Embryonic facial prominence (tissue), 1 donor: ENCODE measurements around the gene MRPS6.

Experiments
- DNase-seq: peaks from one replicate; pipeline ENCODE4 v3.0.0-alpha.2; 2016; ENCODE audit errors: extremely low spot score

MRPS6 gene

GRCh38 chr21:34132926-34133325 is 59.5 kb downstream of the MRPS6 start:
- DNase-seq, result no peak

- no peak for DNase-seq
Measured at GRCh38 chr21:34133392-34133791, 60.0 kb downstream of the MRPS6 start.

- DNase-seq, result no peak
Measured at GRCh38 chr21:34133802-34134201, 60.4 kb downstream of the MRPS6 start.

GRCh38 chr21:34135330-34135729 is 62.0 kb downstream of the MRPS6 start:
- no peak for DNase-seq

- no peak for DNase-seq
Measured at GRCh38 chr21:34141373-34141772, 68.0 kb downstream of the MRPS6 start.

- DNase-seq, result no peak
Measured at GRCh38 chr21:34143685-34144182, 70.4 kb downstream of the MRPS6 start.

GRCh38 chr21:34144224-34144623 is 70.8 kb downstream of the MRPS6 start:
- DNase-seq, result no peak

- DNase-seq, result no peak
Measured at GRCh38 chr21:34147792-34148418, 74.5 kb downstream of the MRPS6 start.

GRCh38 chr21:34148419-34148804 is 75.0 kb downstream of the MRPS6 start:
- DNase-seq, result no peak

GRCh38 chr21:34148826-34149558 is 75.6 kb downstream of the MRPS6 start:
- no peak for DNase-seq

GRCh38 chr21:34152500-34152899 is 79.1 kb downstream of the MRPS6 start:
- DNase-seq, result no peak

- DNase-seq, result no peak
Measured at GRCh38 chr21:34154878-34155277, 81.5 kb downstream of the MRPS6 start.

- DNase-seq, result no peak
Measured at GRCh38 chr21:34156957-34157356, 83.6 kb downstream of the MRPS6 start.

GRCh38 chr21:34157521-34157920 is 84.1 kb downstream of the MRPS6 start:
- DNase-seq, result no peak

- no peak for DNase-seq
Measured at GRCh38 chr21:34158866-34159835, 85.8 kb downstream of the MRPS6 start.

GRCh38 chr21:34166468-34166867 is 93.1 kb downstream of the MRPS6 start:
- no peak for DNase-seq

GRCh38 chr21:34170886-34171285 is 97.5 kb downstream of the MRPS6 start:
- no peak for DNase-seq

GRCh38 chr21:34174470-34174869 is 101.1 kb downstream of the MRPS6 start:
- no peak for DNase-seq

- no peak for DNase-seq
Measured at GRCh38 chr21:34176448-34176847, 103.1 kb downstream of the MRPS6 start.

GRCh38 chr21:34177919-34178567 is 104.7 kb downstream of the MRPS6 start:
- DNase-seq, result no peak

- DNase-seq, result no peak
Measured at GRCh38 chr21:34179204-34179935, 106.0 kb downstream of the MRPS6 start.
